ENCODE data around the gene UNG.

- no peak for TF ChIP-seq CTCF (conservative IDR thresholded peaks at IDR 0.05; ENCODE audit: low read depth, low read length)
- TF ChIP-seq RCOR1 (IDR thresholded peaks at IDR 0.05; ENCODE audit: insufficient replicate concordance, low read length) = no peak
- TF ChIP-seq POLR2A (IDR thresholded peaks at IDR 0.05; ENCODE audit: low read depth, low read length) = no peak
- TF ChIP-seq NFE2L2 (IDR thresholded peaks at IDR 0.05; ENCODE audit: low read depth, low read length) = no peak
- no peak for TF ChIP-seq RAD21 (IDR thresholded peaks at IDR 0.05; ENCODE audit: low read length)
- no peak for TF ChIP-seq SMC3 (IDR thresholded peaks at IDR 0.05; ENCODE audit: low read depth, low read length)
- no peak for TF ChIP-seq RFX5 (IDR thresholded peaks at IDR 0.05; ENCODE audit: low read depth, low read length)
- TF ChIP-seq MXI1 (IDR thresholded peaks at IDR 0.05; ENCODE audit: borderline replicate concordance, low read depth, low read length) = no peak
- no peak for TF ChIP-seq CEBPB (IDR thresholded peaks at IDR 0.05; ENCODE audit: low read depth, low read length)
These were observed 15.5 kb downstream of the UNG start for GRCh38 chr12:109112720-109113465.
